WTC11 (cell line): Measurements from ENCODE around the gene IFT52. TPM values are rescaled to one million over a fixed set of nuclear protein-coding genes. Genes with fewer than 3 reads are reported as not detected.

Experiments used
- ATAC-seq: fragments of 200-7000 bp; cut with Tn5 transposase; 2 replicates; pipeline ENCODE4 v1.10.0; 2021; ENCODE audit warnings: mild to moderate bottlenecking, moderate library complexity
- CTCF ChIA-PET: fragments of 300-600 bp; sonication (Branson Sonifier 250); formaldehyde crosslinking; loops from one replicate; lab custom pipeline; 2021; ENCODE audit warnings: antibody characterized with exemption; lab: Charles Lee
- POLR2A ChIA-PET: fragments of 350-600 bp; sonication (Branson Sonifier 250); formaldehyde crosslinking; loops from one replicate; lab custom pipeline; 2021; ENCODE audit warnings: antibody characterized with exemption; lab: Charles Lee
- DNase-seq: peaks from one replicate; pipeline ENCODE4 v3.0.0; 2021; ENCODE audit warnings: low spot score
- H3K27ac Mint-ChIP-seq: 2 replicates; pipeline ENCODE4 v1.8.0; 2021; ENCODE audit warnings: mixed read lengths
- H3K27me3 Mint-ChIP-seq: 2 replicates; pipeline ENCODE4 v1.8.0; 2021; ENCODE audit warnings: low read depth, mild to moderate bottlenecking, moderate library complexity, mixed read lengths
- H3K36me3 Mint-ChIP-seq: 2 replicates; pipeline ENCODE4 v1.8.0; 2021; ENCODE audit warnings: mixed read lengths
- H3K4me1 Mint-ChIP-seq: 2 replicates; pipeline ENCODE4 v1.8.0; 2022; ENCODE audit warnings: mixed read lengths
- H3K4me3 Mint-ChIP-seq: 2 replicates; pipeline ENCODE4 v1.8.0; 2021; ENCODE audit warnings: mild to moderate bottlenecking, moderate library complexity, mixed read lengths
- H3K9me3 Mint-ChIP-seq: 2 replicates; pipeline ENCODE4 v1.8.0; 2021; ENCODE audit warnings: mixed read lengths
- EMX1 ChIP-seq: fragments of 250-450 bp; sonication (Bioruptor Pico); IDR thresholded peaks from 2 replicates; pipeline ENCODE4 v1.8.0; 2021; ENCODE audit warnings: mild to moderate bottlenecking
- ESRRA ChIP-seq: sonication (generic); formaldehyde crosslinking; IDR thresholded peaks from 2 replicates; pipeline ENCODE4 v1.8.1; 2022; ENCODE audit warnings: mild to moderate bottlenecking, missing genetic modification reagents, borderline replicate concordance
- FOXK1 ChIP-seq: sonication (generic); formaldehyde crosslinking; IDR thresholded peaks from 2 replicates; pipeline ENCODE4 v1.8.0; 2022; ENCODE audit warnings: mild to moderate bottlenecking, moderate library complexity, missing genetic modification reagents
- FOXP1 ChIP-seq: sonication (generic); formaldehyde crosslinking; IDR thresholded peaks from 2 replicates; pipeline ENCODE4 v1.8.0; 2022; ENCODE audit warnings: missing genetic modification reagents, mild to moderate bottlenecking, moderate library complexity, borderline replicate concordance
- HMGA2 ChIP-seq: fragments of 250-450 bp; sonication (Bioruptor Pico); IDR thresholded peaks from 2 replicates; pipeline ENCODE4 v1.4.0; 2021; ENCODE audit warnings: mild to moderate bottlenecking, moderate library complexity
- JAZF1 ChIP-seq: fragments of 250-450 bp; sonication (Bioruptor Pico); IDR thresholded peaks from 2 replicates; pipeline ENCODE4 v1.9.0; 2021; ENCODE audit warnings: moderate library complexity, mild to moderate bottlenecking, inconsistent platforms
- NR1H2 ChIP-seq: sonication (generic); formaldehyde crosslinking; IDR thresholded peaks from 2 replicates; pipeline ENCODE4 v1.9.0; 2021; ENCODE audit warnings: mild to moderate bottlenecking, moderate library complexity, missing genetic modification reagents
- NR2C2 ChIP-seq: sonication (generic); formaldehyde crosslinking; IDR thresholded peaks from 2 replicates; pipeline ENCODE4 v1.8.0; 2022; ENCODE audit warnings: mild to moderate bottlenecking, missing genetic modification reagents
- RORB ChIP-seq: fragments of 250-450 bp; sonication (Bioruptor Pico); IDR thresholded peaks from 2 replicates; pipeline ENCODE4 v1.9.0; 2021; ENCODE audit warnings: mild to moderate bottlenecking
- SMAD4 ChIP-seq: sonication (generic); formaldehyde crosslinking; IDR thresholded peaks from 2 replicates; pipeline ENCODE4 v1.8.0; 2022; ENCODE audit warnings: mild to moderate bottlenecking, missing genetic modification reagents
- SOX15 ChIP-seq: fragments of 250-450 bp; sonication (Bioruptor Pico); IDR thresholded peaks from 2 replicates; pipeline ENCODE4 v1.9.0; 2021; ENCODE audit warnings: mild to moderate bottlenecking
- TEAD4 ChIP-seq: sonication (generic); formaldehyde crosslinking; IDR thresholded peaks from 2 replicates; pipeline ENCODE4 v1.8.0; 2022; ENCODE audit warnings: mild to moderate bottlenecking, missing genetic modification reagents
- ZNF138 ChIP-seq: sonication (generic); formaldehyde crosslinking; conservative IDR thresholded peaks from 2 replicates; pipeline ENCODE4 v1.8.1; 2022; ENCODE audit warnings: mild to moderate bottlenecking, moderate library complexity, missing genetic modification reagents
- ZNF232 ChIP-seq: sonication (generic); formaldehyde crosslinking; IDR thresholded peaks from 2 replicates; pipeline ENCODE4 v1.8.0; 2022; ENCODE audit warnings: mild to moderate bottlenecking, missing genetic modification reagents
- ZNF263 ChIP-seq: sonication (generic); formaldehyde crosslinking; IDR thresholded peaks from 2 replicates; pipeline ENCODE4 v1.8.1; 2022; ENCODE audit warnings: low read depth, mild to moderate bottlenecking, moderate library complexity, missing genetic modification reagents
- ZNF396 ChIP-seq: fragments of 250-450 bp; sonication (Bioruptor Pico); IDR thresholded peaks from 2 replicates; pipeline ENCODE4 v1.8.0; 2021; ENCODE audit warnings: mild to moderate bottlenecking, moderate library complexity, borderline replicate concordance
- total RNA-seq: library from RNA; stranded (reverse); gene quantifications from 3 replicates; pipeline ENCODE4 v1.2.3, GENCODE V29; 2021
- TF ChIP-seq, protein P1 (sequence below): sonication (generic); formaldehyde crosslinking; IDR thresholded peaks from 2 replicates; pipeline ENCODE4 v1.8.1; 2023; ENCODE audit warnings: mild to moderate bottlenecking, missing genetic modification reagents
- TF ChIP-seq, protein P2 (sequence below): sonication (generic); formaldehyde crosslinking; conservative IDR thresholded peaks from 2 replicates; pipeline ENCODE4 v1.8.1; 2022; ENCODE audit warnings: mild to moderate bottlenecking, missing genetic modification reagents
- TF ChIP-seq, protein P3 (sequence below): sonication (generic); formaldehyde crosslinking; IDR thresholded peaks from 2 replicates; pipeline ENCODE4 v1.8.1; 2022; ENCODE audit warnings: mild to moderate bottlenecking, missing genetic modification reagents, moderate library complexity, borderline replicate concordance
- TF ChIP-seq, protein P4 (sequence below): sonication (generic); formaldehyde crosslinking; IDR thresholded peaks from 2 replicates; pipeline ENCODE4 v1.8.1; 2022; ENCODE audit warnings: mild to moderate bottlenecking, moderate library complexity, missing genetic modification reagents
- TF ChIP-seq, protein P5 (sequence below): fragments of 250-450 bp; sonication (Bioruptor Pico); conservative IDR thresholded peaks from 2 replicates; pipeline ENCODE4 v1.9.0; 2021; ENCODE audit warnings: mild to moderate bottlenecking
- TF ChIP-seq, protein P6 (sequence below): sonication (generic); formaldehyde crosslinking; IDR thresholded peaks from 2 replicates; pipeline ENCODE4 v1.8.0; 2022; ENCODE audit warnings: mild to moderate bottlenecking, missing genetic modification reagents
- TF ChIP-seq, protein P7 (sequence below): sonication (generic); formaldehyde crosslinking; IDR thresholded peaks from 2 replicates; pipeline ENCODE4 v1.8.0; 2022; ENCODE audit warnings: mild to moderate bottlenecking, missing genetic modification reagents
- TF ChIP-seq, protein P8 (sequence below): sonication (generic); formaldehyde crosslinking; IDR thresholded peaks from 2 replicates; pipeline ENCODE4 v1.8.0; 2023; ENCODE audit warnings: mild to moderate bottlenecking, missing genetic modification reagents

Gene IFT52
- total RNA-seq, 1 experiment from 2014 or later = 27.5 TPM

DNA sequence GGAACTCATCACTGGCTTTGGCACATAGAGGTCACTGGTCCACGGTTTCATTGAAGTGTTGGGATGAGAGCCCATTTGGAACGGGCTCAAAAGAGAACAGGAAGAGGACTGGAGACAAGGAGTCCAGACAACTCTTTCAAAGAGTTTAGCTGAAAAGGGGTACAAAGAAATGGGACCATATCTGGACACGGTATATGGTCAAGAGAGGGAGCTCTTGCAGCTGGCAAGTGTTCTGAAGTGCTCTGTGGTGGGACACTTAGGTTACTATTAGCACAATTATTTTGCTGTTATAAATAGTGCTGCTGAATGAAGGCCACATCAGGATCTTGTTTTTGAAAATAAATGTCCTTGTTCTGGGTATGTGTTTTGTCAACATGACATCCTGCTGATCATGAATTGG lies 27.3 kb upstream of the IFT52 start (continued):
- TF ChIP-seq, protein P1, sequence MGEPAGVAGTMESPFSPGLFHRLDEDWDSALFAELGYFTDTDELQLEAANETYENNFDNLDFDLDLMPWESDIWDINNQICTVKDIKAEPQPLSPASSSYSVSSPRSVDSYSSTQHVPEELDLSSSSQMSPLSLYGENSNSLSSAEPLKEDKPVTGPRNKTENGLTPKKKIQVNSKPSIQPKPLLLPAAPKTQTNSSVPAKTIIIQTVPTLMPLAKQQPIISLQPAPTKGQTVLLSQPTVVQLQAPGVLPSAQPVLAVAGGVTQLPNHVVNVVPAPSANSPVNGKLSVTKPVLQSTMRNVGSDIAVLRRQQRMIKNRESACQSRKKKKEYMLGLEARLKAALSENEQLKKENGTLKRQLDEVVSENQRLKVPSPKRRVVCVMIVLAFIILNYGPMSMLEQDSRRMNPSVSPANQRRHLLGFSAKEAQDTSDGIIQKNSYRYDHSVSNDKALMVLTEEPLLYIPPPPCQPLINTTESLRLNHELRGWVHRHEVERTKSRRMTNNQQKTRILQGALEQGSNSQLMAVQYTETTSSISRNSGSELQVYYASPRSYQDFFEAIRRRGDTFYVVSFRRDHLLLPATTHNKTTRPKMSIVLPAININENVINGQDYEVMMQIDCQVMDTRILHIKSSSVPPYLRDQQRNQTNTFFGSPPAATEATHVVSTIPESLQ (CRISPR knock-in tag) = no peak
- TF ChIP-seq HMGA2 (no peak), RORB (CRISPR knock-in tag) (no peak), ZNF138 (no peak), ZNF232 (CRISPR knock-in tag) (no peak), NR1H2 (no peak), NR2C2 (CRISPR knock-in tag) (no peak), SOX15 (CRISPR knock-in tag) (no peak), SMAD4 (CRISPR knock-in tag) (no peak), FOXP1 (CRISPR knock-in tag) (no peak), ZNF263 (CRISPR knock-in tag) (no peak)
- TF ChIP-seq, protein P2, sequence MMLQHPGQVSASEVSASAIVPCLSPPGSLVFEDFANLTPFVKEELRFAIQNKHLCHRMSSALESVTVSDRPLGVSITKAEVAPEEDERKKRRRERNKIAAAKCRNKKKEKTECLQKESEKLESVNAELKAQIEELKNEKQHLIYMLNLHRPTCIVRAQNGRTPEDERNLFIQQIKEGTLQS (CRISPR knock-in tag) = no peak

DNA sequence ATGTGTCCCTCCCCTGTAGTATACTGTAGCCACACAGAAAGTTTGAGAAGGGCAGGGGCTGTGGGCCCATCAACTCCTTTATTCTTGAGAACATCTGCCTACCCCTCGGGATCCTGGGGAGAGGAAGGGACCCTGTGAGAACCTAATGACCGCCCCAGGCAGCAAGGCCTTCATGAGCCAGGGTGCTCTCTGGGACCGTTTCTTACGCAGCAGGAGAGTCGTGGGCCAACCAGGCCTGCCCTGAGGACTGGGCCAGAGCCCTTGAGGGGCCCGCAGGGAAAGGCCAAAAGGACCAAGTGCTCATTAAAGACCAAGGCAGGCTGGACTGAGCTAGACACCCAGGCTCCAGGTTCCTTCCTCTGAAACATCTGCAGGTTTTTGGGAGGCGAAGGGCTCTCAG lies 26.7 kb upstream of the IFT52 start:
- Mint-ChIP-seq H3K27me3 (no peaks in the 10 kb centered on the region), H3K36me3 (no peaks in the 10 kb centered on the region), H3K4me3 (no peak overlapping the region), H3K9me3 (no peaks in the 10 kb centered on the region), H3K4me1 (peaks cover 4% of the 10 kb centered on the region), H3K27ac (no peak overlapping the region)
- ATAC-seq = no peak
- TF ChIP-seq, protein P3, sequence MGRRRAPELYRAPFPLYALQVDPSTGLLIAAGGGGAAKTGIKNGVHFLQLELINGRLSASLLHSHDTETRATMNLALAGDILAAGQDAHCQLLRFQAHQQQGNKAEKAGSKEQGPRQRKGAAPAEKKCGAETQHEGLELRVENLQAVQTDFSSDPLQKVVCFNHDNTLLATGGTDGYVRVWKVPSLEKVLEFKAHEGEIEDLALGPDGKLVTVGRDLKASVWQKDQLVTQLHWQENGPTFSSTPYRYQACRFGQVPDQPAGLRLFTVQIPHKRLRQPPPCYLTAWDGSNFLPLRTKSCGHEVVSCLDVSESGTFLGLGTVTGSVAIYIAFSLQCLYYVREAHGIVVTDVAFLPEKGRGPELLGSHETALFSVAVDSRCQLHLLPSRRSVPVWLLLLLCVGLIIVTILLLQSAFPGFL (CRISPR knock-in tag) = no peak
- TF ChIP-seq ZNF396 (CRISPR knock-in tag) (no peak), NR2C2 (CRISPR knock-in tag) (no peak), TEAD4 (CRISPR knock-in tag) (no peak), FOXK1 (CRISPR knock-in tag) (no peak), SOX15 (CRISPR knock-in tag) (no peak), JAZF1 (CRISPR knock-in tag) (no peak), ESRRA (no peak), EMX1 (CRISPR knock-in tag) (no peak)
- TF ChIP-seq, protein P4, sequence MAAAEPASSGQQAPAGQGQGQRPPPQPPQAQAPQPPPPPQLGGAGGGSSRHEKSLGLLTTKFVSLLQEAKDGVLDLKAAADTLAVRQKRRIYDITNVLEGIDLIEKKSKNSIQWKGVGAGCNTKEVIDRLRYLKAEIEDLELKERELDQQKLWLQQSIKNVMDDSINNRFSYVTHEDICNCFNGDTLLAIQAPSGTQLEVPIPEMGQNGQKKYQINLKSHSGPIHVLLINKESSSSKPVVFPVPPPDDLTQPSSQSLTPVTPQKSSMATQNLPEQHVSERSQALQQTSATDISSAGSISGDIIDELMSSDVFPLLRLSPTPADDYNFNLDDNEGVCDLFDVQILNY (CRISPR knock-in tag) = no peak
- TF ChIP-seq, protein P5, sequence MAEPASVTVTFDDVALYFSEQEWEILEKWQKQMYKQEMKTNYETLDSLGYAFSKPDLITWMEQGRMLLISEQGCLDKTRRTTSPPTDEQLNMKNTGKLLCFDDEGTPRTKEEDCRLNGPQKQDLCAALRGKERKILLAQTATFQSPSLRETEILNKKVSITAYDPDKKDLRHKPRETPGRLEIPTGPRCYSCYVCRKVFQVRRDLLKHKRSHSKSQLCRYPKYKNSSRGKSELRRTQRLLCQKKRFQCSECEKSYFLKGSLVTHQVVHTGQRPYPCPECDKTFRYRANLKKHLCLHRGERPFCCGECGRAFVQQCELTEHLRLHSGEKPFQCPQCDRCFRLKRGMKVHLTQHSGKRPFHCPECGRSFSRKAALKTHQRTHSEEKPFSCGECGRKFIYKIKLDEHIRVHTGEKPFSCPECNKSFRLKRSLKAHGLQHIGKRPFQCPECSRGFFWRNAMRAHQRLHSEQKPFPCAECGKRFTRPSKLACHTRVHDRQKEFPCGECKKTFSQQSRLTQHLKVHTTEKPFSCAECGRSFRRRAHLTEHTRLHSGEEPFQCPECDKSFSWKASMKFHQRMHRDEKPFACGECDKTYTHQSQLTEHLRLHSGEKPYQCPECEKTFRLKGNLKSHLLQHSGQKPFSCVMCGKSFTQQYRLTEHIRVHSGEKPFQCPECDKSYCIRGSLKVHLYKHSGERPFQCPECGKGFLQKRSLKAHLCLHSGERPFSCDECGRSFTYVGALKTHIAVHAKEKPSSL = no peak
- TF ChIP-seq, protein P6, sequence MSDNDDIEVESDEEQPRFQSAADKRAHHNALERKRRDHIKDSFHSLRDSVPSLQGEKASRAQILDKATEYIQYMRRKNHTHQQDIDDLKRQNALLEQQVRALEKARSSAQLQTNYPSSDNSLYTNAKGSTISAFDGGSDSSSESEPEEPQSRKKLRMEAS (CRISPR knock-in tag) = no peak
- TF ChIP-seq, protein P7, sequence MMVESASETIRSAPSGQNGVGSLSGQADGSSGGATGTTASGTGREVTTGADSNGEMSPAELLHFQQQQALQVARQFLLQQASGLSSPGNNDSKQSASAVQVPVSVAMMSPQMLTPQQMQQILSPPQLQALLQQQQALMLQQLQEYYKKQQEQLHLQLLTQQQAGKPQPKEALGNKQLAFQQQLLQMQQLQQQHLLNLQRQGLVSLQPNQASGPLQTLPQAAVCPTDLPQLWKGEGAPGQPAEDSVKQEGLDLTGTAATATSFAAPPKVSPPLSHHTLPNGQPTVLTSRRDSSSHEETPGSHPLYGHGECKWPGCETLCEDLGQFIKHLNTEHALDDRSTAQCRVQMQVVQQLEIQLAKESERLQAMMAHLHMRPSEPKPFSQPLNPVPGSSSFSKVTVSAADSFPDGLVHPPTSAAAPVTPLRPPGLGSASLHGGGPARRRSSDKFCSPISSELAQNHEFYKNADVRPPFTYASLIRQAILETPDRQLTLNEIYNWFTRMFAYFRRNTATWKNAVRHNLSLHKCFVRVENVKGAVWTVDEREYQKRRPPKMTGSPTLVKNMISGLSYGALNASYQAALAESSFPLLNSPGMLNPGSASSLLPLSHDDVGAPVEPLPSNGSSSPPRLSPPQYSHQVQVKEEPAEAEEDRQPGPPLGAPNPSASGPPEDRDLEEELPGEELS (CRISPR knock-in tag) = no peak
- TF ChIP-seq, protein P8, sequence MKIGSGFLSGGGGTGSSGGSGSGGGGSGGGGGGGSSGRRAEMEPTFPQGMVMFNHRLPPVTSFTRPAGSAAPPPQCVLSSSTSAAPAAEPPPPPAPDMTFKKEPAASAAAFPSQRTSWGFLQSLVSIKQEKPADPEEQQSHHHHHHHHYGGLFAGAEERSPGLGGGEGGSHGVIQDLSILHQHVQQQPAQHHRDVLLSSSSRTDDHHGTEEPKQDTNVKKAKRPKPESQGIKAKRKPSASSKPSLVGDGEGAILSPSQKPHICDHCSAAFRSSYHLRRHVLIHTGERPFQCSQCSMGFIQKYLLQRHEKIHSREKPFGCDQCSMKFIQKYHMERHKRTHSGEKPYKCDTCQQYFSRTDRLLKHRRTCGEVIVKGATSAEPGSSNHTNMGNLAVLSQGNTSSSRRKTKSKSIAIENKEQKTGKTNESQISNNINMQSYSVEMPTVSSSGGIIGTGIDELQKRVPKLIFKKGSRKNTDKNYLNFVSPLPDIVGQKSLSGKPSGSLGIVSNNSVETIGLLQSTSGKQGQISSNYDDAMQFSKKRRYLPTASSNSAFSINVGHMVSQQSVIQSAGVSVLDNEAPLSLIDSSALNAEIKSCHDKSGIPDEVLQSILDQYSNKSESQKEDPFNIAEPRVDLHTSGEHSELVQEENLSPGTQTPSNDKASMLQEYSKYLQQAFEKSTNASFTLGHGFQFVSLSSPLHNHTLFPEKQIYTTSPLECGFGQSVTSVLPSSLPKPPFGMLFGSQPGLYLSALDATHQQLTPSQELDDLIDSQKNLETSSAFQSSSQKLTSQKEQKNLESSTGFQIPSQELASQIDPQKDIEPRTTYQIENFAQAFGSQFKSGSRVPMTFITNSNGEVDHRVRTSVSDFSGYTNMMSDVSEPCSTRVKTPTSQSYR = no peak
- ChIA-PET CTCF (no interaction called here), POLR2A (no interaction called here)
- DNase-seq = no peak
